Mesenchymal stem cell (in vitro differentiated cells and primary cell): ENCODE measurements around the gene CCDC40.
A peak's percentile ranks its signal among the peaks of the same experiment; 100 is the strongest.

Experiments
- DNase-seq: peaks from one replicate; pipeline ENCODE4 v3.0.0-alpha.2; 2013
- H2AFZ ChIP-seq: one replicate; pipeline ENCODE4 v1.6.1; 2013; ENCODE audit warnings: low read depth, mild to moderate bottlenecking, control low read depth, inconsistent platforms, low read length, moderate library complexity
- H2AK5ac ChIP-seq: 2 replicates; pipeline ENCODE4 v1.6.1; 2013; ENCODE audit warnings: low read length, moderate library complexity, mild to moderate bottlenecking, inconsistent platforms; ENCODE audit not compliant: severe bottlenecking
- H2BK120ac ChIP-seq: one replicate; pipeline ENCODE4 v1.6.1; 2013; ENCODE audit warnings: low read depth, mild to moderate bottlenecking, inconsistent platforms, low read length, moderate library complexity
- H2BK12ac ChIP-seq, 2 experiments: one replicate each; pipeline ENCODE4 v1.6.1; 2013; ENCODE audit warnings: inconsistent platforms in 2 of 2, low read length in 2 of 2, mild to moderate bottlenecking in 2 of 2, moderate library complexity in 2 of 2, control low read depth in 1 of 2
- H2BK15ac ChIP-seq: one replicate; pipeline ENCODE4 v1.6.1; 2013; ENCODE audit warnings: mild to moderate bottlenecking, low read depth, inconsistent platforms; ENCODE audit not compliant: poor library complexity, severe bottlenecking
- H2BK5ac ChIP-seq: 2 replicates; pipeline ENCODE4 v1.6.1; 2013; ENCODE audit warnings: low read depth, mild to moderate bottlenecking, low read length, control low read depth, inconsistent platforms; ENCODE audit not compliant: poor library complexity, severe bottlenecking
- H3K14ac ChIP-seq, 2 experiments: one replicate each; pipeline ENCODE4 v1.6.1; 2013; ENCODE audit warnings: inconsistent platforms in 2 of 2, low read length in 2 of 2, control low read depth in 1 of 2, mild to moderate bottlenecking in 1 of 2, moderate library complexity in 1 of 2
- H3K18ac ChIP-seq, 2 experiments: one replicate each; pipeline ENCODE4 v1.6.1; 2013; ENCODE audit warnings: inconsistent platforms in 2 of 2, low read length in 2 of 2, control low read depth in 1 of 2, low read depth in 1 of 2, mild to moderate bottlenecking in 1 of 2
- H3K23ac ChIP-seq, 2 experiments: one replicate each; pipeline ENCODE4 v1.6.1; 2013; ENCODE audit warnings: inconsistent platforms in 2 of 2, low read length in 2 of 2, mild to moderate bottlenecking in 2 of 2, moderate library complexity in 2 of 2, control low read depth in 1 of 2
- H3K27ac ChIP-seq: 2 replicates; pipeline ENCODE4 v1.5.1; 2013; ENCODE audit warnings: mild to moderate bottlenecking, moderate library complexity, low read length, control low read depth, inconsistent platforms; ENCODE audit not compliant: poor library complexity, severe bottlenecking
- H3K27me3 ChIP-seq, 2 experiments: 2 replicates each; pipeline versions ENCODE4 v1.6.1 to v1.7.0; 2013; ENCODE audit warnings: low read length in 2 of 2, mild to moderate bottlenecking in 2 of 2, moderate library complexity in 2 of 2, control low read depth in 1 of 2, inconsistent platforms in 1 of 2; ENCODE audit not compliant: control insufficient read depth in 1 of 2, insufficient read depth in 1 of 2
- H3K36me3 ChIP-seq, 2 experiments: 2 replicates each; pipeline versions ENCODE4 v1.6.1 to v1.7.0; 2013; ENCODE audit warnings: low read length in 2 of 2, control low read depth in 1 of 2, inconsistent platforms in 1 of 2, low read depth in 1 of 2, mild to moderate bottlenecking in 1 of 2; ENCODE audit not compliant: insufficient read depth in 2 of 2, control insufficient read depth in 1 of 2
- H3K4ac ChIP-seq, 2 experiments: one replicate each; pipeline ENCODE4 v1.6.1; 2013; ENCODE audit warnings: inconsistent platforms in 2 of 2, low read length in 2 of 2, mild to moderate bottlenecking in 2 of 2, moderate library complexity in 2 of 2, control low read depth in 1 of 2, low read depth in 1 of 2
- H3K4me1 ChIP-seq: 2 replicates; pipeline ENCODE4 v1.6.1; 2013; ENCODE audit warnings: low read depth, low read length, control low read depth; ENCODE audit not compliant: control insufficient read depth, insufficient read depth
- H3K4me2 ChIP-seq: 2 replicates; pipeline ENCODE4 v1.6.1; 2013; ENCODE audit warnings: low read length, mild to moderate bottlenecking, inconsistent platforms; ENCODE audit not compliant: poor library complexity, severe bottlenecking
- H3K4me3 ChIP-seq, 2 experiments: 2 replicates each; pipeline versions ENCODE4 v1.5.1 to v1.7.0; 2013; ENCODE audit warnings: low read length in 2 of 2, mild to moderate bottlenecking in 2 of 2, control low read depth in 1 of 2, low read depth in 1 of 2; ENCODE audit not compliant: insufficient read depth in 1 of 2
- H3K79me1 ChIP-seq: replicated peaks from 2 replicates; pipeline ENCODE4 v1.6.1; 2013; ENCODE audit warnings: mild to moderate bottlenecking, control low read depth, low read length, inconsistent platforms; ENCODE audit not compliant: poor library complexity, severe bottlenecking
- H3K9ac ChIP-seq: 2 replicates; pipeline ENCODE4 v1.7.0; 2013; ENCODE audit warnings: mild to moderate bottlenecking, low read length, moderate library complexity
- H3K9me3 ChIP-seq: 2 replicates; pipeline ENCODE4 v1.7.0; 2013; ENCODE audit warnings: mild to moderate bottlenecking, low read length; ENCODE audit not compliant: control insufficient read depth
- H4K8ac ChIP-seq: one replicate; pipeline ENCODE4 v1.6.1; 2013; ENCODE audit warnings: inconsistent platforms, mild to moderate bottlenecking, low read length, moderate library complexity
- H4K91ac ChIP-seq: one replicate; pipeline ENCODE4 v1.6.1; 2013; ENCODE audit warnings: mild to moderate bottlenecking, low read length, inconsistent platforms
- WGBS: methylation state at CpG from one replicate; pipeline ENCODE4 v1.1.7; 2013; ENCODE audit warnings: mixed read lengths; 5-methylcytosine and 5-hydroxymethylcytosine counted together

The CCDC40 gene

DNA sequence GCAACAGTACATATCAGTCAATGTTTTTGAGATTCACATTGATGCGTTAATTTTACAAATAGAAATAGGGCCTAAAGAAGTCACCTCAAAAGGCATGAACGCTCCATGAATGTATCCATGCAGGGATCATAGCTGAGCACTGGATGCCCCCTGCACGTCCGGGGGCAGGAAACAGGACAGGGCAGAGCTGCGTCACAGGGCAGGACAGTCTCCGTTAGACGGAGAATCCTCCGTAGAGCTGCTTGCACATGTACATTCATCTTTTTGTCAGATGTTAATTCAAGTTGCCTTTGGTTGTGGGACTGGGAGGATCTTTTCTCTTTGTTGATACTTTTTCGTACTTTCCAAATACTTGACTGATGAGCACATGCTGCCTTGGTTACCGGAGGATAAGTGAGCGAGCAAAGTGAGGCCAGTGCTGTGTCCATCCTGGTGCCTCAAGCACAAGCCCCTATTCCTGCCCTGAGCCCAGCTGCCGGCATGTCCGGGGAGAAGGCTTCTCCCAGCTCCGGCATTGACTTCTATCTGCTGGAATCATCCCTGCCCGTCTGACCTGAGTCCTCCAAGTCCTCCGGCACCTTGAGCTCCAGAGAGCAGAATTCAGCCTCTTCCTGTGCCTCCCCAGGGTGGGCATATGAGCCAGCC is 80.0 kb downstream of the CCDC40 start:
- Histone ChIP-seq H3K27me3 (peaks cover 0 to 3% of the 10 kb centered on the region in 2 experiments), H3K4me3 (no peak overlapping the region), H2BK12ac (no peak overlapping the region), H2AFZ (no peak overlapping the region), H2AK5ac (no peak overlapping the region), H3K36me3 (peaks cover 5 to 6% of the 10 kb centered on the region in 2 experiments), H4K91ac (no peak overlapping the region), H3K9ac (no peak overlapping the region), H3K9me3 (no peaks in the 10 kb centered on the region), H3K4me1 (peaks cover 28% of the 10 kb centered on the region), H2BK15ac (peak overlapping the region; percentile 70), H3K14ac (no peak overlapping the region), H3K4ac (no peak overlapping the region), H3K4me2 (no peak overlapping the region), H3K27ac (no peak overlapping the region), H2BK5ac (no peak overlapping the region), H3K18ac (no peak overlapping the region), H4K8ac (peak overlapping the region; percentile 29), H2BK120ac (no peak overlapping the region), H3K79me1 (no peaks in the 10 kb centered on the region), H3K23ac (no peak overlapping the region)
- peak; percentile 44 for DNase-seq
- 78% methylated on average over 16 of the region's 16 CpGs for WGBS

DNA sequence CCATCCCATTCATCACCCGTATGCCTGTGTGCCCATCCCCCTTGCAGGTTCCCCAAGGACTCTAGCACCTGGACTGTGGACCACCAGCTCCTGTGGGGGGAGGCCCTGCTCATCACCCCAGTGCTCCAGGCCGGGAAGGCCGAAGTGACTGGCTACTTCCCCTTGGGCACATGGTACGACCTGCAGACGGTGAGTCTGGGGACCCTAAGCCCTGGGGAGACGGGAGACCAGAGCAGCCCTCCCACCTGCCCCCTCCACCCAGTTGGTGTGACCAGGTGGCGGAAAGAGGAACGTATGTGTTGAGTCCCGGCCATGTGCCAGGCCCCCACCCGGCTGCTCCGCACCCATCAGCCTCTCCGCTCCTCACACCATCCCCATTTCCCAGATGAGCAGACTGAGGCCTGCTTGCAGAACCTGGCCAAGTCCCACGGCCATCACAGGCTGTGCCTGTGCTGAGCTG is 80.5 kb downstream of the CCDC40 start:
- no peak overlapping the region for H3K18ac ChIP-seq
- H4K91ac ChIP-seq, result peak overlapping the region; percentile 59
- H3K36me3 ChIP-seq, result peaks cover 5 to 6% of the 10 kb centered on the region in 2 experiments
- H3K4me2 ChIP-seq, result no peak overlapping the region
- no peak overlapping the region for H3K9ac ChIP-seq
- H2BK12ac ChIP-seq, result no peak overlapping the region
- no peak overlapping the region for H3K4ac ChIP-seq
- no peak overlapping the region for H2BK5ac ChIP-seq
- 92% methylated on average over 13 of the region's 13 CpGs for WGBS
- DNase-seq, result no peak
- no peak overlapping the region for H2AFZ ChIP-seq
- peaks cover 25% of the 10 kb centered on the region for H3K4me1 ChIP-seq
- no peak overlapping the region for H3K27ac ChIP-seq
- H3K79me1 ChIP-seq, result no peaks in the 10 kb centered on the region
- H3K27me3 ChIP-seq, result peaks cover 0 to 3% of the 10 kb centered on the region in 2 experiments
- H3K9me3 ChIP-seq, result no peaks in the 10 kb centered on the region
- no peak overlapping the region for H2BK120ac ChIP-seq
- H3K14ac ChIP-seq, result no peak overlapping the region
- no peak overlapping the region for H2AK5ac ChIP-seq
- peak overlapping the region; percentile 29 for H4K8ac ChIP-seq
- peak overlapping the region; percentile 70 for H2BK15ac ChIP-seq
- H3K4me3 ChIP-seq, result no peak overlapping the region
- H3K23ac ChIP-seq, result no peak overlapping the region

DNA sequence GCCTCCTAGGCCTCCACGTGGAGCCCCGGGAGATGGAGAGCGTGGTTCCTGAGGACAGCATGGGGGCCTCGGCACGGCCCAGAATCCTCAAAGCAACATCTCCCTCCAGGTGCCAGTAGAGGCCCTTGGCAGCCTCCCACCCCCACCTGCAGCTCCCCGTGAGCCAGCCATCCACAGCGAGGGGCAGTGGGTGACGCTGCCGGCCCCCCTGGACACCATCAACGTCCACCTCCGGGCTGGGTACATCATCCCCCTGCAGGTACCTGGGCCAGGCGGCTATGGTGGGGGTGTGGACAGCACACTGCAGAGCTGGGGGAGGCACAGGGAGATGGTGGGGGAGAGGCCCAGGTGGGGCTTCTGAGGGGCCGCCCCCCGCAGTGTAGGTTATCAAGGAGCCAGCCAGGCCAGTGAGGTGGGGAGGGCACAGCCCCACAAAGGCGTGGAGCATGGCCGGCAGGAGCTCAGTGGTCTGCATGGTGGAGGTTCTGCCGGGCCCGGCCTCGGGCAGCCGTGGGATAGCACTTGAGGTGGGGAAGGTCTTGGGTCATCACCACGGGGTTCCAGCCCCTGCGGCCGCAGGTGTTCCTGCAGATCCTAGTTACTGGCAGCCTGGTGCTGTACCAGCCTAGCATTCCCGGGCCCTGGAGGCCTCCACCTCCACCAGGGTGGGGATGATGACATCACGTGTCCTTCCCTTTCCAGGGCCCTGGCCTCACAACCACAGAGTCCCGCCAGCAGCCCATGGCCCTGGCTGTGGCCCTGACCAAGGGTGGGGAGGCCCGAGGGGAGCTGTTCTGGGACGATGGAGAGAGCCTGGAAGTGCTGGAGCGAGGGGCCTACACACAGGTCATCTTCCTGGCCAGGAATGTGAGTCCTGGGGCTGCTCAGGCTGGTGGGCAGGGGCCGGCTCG is 81.3 kb downstream of the CCDC40 start:
- peaks cover 5 to 6% of the 10 kb centered on the region in 2 experiments for H3K36me3 ChIP-seq
- H3K79me1 ChIP-seq, result no peaks in the 10 kb centered on the region
- no peak overlapping the region for H2BK15ac ChIP-seq
- H2BK12ac ChIP-seq, result no peak overlapping the region
- H3K9me3 ChIP-seq, result no peaks in the 10 kb centered on the region
- no peak overlapping the region for H3K4me2 ChIP-seq
- no peak overlapping the region for H2BK120ac ChIP-seq
- H3K4me3 ChIP-seq, result peak overlapping the region in 1 of 2 experiments; percentile 11
- WGBS, result 92% methylated on average over 31 of the region's 31 CpGs
- no peak for DNase-seq
- H4K8ac ChIP-seq, result peak overlapping the region; percentile 7
- H2BK5ac ChIP-seq, result no peak overlapping the region
- H2AK5ac ChIP-seq, result no peak overlapping the region
- H3K14ac ChIP-seq, result no peak overlapping the region
- no peak overlapping the region for H3K4ac ChIP-seq
- H3K4me1 ChIP-seq, result peaks cover 17% of the 10 kb centered on the region
- no peak overlapping the region for H3K27ac ChIP-seq
- H3K27me3 ChIP-seq, result peaks cover 0 to 3% of the 10 kb centered on the region in 2 experiments
- no peak overlapping the region for H3K9ac ChIP-seq
- H2AFZ ChIP-seq, result no peak overlapping the region
- no peak overlapping the region for H3K23ac ChIP-seq
- H3K18ac ChIP-seq, result no peak overlapping the region
- H4K91ac ChIP-seq, result peak overlapping the region; percentile 59

DNA sequence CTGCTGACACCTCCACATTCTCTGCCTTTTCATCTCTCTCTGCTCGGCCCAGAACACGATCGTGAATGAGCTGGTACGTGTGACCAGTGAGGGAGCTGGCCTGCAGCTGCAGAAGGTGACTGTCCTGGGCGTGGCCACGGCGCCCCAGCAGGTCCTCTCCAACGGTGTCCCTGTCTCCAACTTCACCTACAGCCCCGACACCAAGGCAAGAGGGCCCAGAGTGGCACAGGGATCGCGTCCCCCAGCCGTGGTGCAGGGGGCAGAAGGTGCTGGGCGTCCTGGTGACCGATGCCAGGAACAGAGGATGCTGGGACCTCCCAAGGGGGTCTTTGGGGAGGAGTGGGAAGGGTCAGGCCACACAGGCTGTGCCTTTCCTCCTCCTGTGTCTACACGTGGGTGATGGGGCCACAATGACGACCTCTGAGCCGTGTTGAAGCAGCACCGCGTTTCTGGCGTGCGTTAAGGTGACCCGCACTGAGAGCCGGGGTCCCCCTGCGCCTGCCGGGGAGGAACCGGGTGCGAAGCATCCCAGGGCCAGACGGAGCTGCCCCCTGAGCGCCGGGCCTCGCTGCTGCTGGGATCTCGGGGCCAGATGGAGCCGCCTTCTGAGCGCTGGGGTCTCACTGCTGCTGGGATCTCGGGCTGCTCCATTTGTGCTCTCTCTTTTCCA is 82.3 kb downstream of the CCDC40 start:
- H4K8ac ChIP-seq, result no peak overlapping the region
- no peak overlapping the region for H2AK5ac ChIP-seq
- H2AFZ ChIP-seq, result no peak overlapping the region
- peaks cover 5 to 6% of the 10 kb centered on the region in 2 experiments for H3K36me3 ChIP-seq
- H2BK15ac ChIP-seq, result no peak overlapping the region
- 88% methylated on average over 34 of the region's 35 CpGs for WGBS
- no peak overlapping the region for H4K91ac ChIP-seq
- peaks cover 0 to 3% of the 10 kb centered on the region in 2 experiments for H3K27me3 ChIP-seq
- H2BK5ac ChIP-seq, result no peak overlapping the region
- H3K79me1 ChIP-seq, result no peaks in the 10 kb centered on the region
- no peak overlapping the region for H3K27ac ChIP-seq
- no peaks in the 10 kb centered on the region for H3K9me3 ChIP-seq
- H3K4me2 ChIP-seq, result no peak overlapping the region
- H3K4me1 ChIP-seq, result peaks cover 12% of the 10 kb centered on the region
- H3K14ac ChIP-seq, result no peak overlapping the region
- no peak overlapping the region for H2BK12ac ChIP-seq
- no peak overlapping the region for H3K4me3 ChIP-seq
- no peak overlapping the region for H2BK120ac ChIP-seq
- no peak for DNase-seq
- H3K4ac ChIP-seq, result no peak overlapping the region
- no peak overlapping the region for H3K18ac ChIP-seq
- no peak overlapping the region for H3K23ac ChIP-seq
- H3K9ac ChIP-seq, result no peak overlapping the region
